GM13976 (cell line): ENCODE results near the gene DTWD2.
"Not testable (repeated sequence)": the region's sequence is repeated elsewhere in the genome, so short reads cannot be mapped to it uniquely, and the experiment has no call there.

Source experiments
- DNase-seq: peaks from one replicate; pipeline ENCODE4 v3.0.0; 2012; ENCODE audit warnings: low spot score
- in situ Hi-C: fragments of 300-500 bp; cut with MboI; formaldehyde crosslinking; loops from one replicate; pipeline ENCODE4 v1.12.0; 2022; ENCODE audit warnings: low sequenced_read_pairs, mixed read lengths, inconsistent platforms; ENCODE audit not compliant: unreplicated experiment
- TF ChIP-seq, protein P1 (sequence below): IDR thresholded peaks from 2 replicates; pipeline ENCODE4 v1.5.1; 2012; ENCODE audit warnings: borderline replicate concordance, mild to moderate bottlenecking; ENCODE audit not compliant: insufficient read depth; ENCODE audit errors: extremely low read depth, missing control alignments, control extremely low read depth

Gene DTWD2

DNA sequence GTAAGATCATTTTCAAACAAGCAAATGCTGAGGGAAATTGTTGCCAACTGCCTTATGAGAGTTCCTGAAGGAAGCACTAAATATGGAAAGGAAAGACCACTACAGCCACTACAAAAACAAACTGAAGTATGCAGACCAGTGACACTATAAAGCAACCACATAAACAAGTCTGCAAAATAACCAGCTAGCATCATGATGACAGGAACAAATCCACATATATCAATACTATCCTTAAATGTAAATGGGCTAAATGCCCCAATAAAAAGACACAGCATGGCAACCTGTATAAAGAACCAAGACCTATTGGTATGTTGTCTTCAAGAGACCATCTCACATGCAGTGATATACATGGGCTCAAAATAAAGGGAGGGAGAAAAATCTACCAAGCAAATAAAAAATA is 113.2 kb downstream of the DTWD2 start:
- in situ Hi-C loops: no loop called here
- TF ChIP-seq, protein P1, sequence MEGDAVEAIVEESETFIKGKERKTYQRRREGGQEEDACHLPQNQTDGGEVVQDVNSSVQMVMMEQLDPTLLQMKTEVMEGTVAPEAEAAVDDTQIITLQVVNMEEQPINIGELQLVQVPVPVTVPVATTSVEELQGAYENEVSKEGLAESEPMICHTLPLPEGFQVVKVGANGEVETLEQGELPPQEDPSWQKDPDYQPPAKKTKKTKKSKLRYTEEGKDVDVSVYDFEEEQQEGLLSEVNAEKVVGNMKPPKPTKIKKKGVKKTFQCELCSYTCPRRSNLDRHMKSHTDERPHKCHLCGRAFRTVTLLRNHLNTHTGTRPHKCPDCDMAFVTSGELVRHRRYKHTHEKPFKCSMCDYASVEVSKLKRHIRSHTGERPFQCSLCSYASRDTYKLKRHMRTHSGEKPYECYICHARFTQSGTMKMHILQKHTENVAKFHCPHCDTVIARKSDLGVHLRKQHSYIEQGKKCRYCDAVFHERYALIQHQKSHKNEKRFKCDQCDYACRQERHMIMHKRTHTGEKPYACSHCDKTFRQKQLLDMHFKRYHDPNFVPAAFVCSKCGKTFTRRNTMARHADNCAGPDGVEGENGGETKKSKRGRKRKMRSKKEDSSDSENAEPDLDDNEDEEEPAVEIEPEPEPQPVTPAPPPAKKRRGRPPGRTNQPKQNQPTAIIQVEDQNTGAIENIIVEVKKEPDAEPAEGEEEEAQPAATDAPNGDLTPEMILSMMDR: no peak
- no peak for DNase-seq

DNA sequence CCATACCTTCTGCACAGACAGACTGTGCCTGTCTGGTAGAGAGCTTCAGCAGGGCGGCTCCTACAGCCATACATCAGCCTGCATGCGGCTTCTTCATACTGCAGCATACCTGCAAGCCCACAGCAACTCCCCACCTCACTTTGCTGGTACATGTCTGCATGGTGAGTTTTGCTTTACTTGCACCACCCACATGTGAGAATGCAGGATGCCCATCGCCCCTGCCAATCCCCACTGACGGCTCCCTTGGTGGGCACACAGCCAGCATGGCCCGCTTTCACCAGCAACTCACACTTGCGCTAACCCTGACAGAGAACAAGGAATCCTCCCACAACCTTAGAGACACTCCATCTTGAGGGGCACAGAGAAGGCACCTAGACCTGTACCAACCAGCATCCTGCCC is 114.9 kb downstream of the DTWD2 start:
- TF ChIP-seq, protein P1: no peak
- in situ Hi-C loops: no loop called here
- DNase-seq: no peak

DNA sequence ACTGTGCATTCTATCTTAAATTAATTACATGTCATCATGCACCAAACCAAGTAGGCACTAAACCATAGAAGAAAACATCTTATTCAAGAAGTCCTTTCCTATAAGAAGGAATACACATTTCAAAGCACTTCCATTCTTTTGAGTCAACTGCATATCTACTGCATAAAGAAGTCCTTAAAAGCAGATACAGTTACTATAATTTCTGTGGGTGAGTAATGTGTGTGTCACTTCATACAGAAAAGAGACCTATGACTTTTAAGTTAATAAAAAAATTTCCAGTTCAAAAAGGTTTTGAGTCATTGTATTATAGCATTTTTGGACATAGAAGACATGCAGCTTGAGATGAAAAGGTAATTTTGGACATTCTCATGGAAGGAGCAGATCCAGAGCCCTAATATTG is 125.0 kb downstream of the DTWD2 start:
- in situ Hi-C loops: no loop called here
- TF ChIP-seq, protein P1: no peak
- no peak for DNase-seq

DNA sequence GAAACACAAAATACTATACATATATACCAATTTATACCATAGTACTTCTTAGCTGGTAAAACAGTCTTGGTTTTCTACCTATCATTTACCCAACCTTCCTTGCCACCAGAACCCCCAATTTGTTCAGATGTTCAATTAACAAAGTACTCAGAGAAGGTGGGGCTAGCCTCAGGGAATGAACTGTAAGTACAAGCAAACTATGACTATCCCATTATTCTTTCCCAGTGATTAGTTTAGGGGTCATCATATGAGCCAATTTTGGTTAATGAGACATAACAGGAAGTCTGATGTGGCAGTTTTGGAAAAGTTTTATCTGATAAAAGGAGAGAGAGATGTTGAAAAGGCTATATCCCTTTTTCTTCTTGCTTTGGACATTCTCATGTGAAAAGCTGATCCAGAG is 125.8 kb downstream of the DTWD2 start:
- in situ Hi-C loops: no loop called here
- no peak for DNase-seq
- TF ChIP-seq, protein P1: no peak

DNA sequence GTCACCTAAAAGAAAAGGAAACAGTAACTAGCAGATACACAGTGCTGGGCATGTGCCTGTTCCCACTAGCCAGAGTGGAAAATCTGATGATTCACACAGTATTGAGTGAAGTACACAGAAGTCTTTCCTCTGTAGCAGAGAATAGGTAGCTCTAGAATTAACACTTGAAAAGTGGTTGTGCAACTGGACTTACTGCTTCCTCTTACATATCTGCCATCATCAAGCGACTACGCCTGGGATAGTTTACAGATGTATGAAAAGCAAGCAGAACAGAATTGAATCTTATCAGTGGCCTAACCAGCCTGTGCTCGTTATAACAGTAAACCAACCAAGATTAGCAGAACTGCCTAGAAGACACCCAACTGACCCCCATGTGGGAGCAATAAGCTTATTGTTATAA is 130.6 kb downstream of the DTWD2 start:
- no peak for DNase-seq
- TF ChIP-seq, protein P1: no peak
- in situ Hi-C loops: no loop called here

DNA sequence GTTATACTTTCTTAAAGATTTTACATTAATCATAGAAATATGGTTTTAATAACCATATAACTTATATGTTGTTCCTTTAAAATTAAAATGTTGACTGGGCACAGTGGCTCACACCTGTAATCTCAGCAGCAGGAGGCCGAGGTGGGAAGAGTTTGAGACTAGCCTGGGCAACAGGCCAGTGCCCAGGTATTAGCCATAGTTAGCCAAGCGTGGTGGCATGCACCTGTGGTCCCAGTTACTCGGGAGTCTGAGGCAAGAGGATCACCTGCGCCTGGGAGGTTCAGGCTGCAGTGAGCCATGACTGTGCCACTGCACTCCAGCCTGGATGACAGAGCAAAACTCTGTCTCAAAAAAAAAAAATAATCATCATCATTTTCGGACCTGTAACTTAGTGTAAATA is 133.5 kb downstream of the DTWD2 start:
- in situ Hi-C loops: no loop called here

DNA sequence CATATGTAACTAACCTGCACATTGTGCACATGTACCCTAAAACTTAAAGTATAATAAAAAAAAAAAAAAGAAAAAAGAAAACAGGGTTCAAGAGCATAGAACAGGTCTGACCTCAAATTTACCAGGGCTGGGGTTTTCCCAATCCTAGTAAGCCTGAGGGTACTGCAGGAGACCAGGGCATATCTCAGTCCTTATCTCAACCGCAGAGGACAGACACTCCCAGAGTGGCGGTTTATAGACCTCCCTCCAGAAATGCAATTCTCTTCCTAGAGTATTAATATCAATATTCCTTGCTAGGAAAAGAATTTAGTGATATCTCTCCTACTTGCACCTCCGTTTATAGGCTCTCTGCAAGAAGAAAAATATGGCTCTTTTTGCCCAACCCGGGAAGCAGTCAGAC is 136.6 kb downstream of the DTWD2 start:
- in situ Hi-C loops, DNase-seq: not testable (repeated sequence)

More for the DNA sequence above, 133.5 kb downstream of the DTWD2 start:
- no peak for DNase-seq
- TF ChIP-seq, protein P1: no peak

DNA sequence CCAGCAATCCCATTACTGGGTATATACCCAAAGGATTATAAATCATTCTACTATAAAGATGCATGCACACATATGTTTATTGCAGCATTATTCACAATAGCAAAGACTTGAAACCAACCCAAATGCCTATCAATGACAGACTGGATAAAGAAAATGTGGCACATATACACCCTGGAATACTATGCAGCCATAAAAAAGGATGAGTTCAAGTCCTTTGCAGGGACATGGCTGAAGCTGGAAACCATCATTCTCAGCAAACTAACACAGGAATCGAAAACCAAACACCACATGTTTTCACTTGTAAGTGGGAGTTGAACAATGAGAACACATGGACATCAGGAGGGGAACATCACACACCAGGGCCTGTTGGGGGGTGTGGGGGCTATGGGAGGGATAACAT is 138.8 kb downstream of the DTWD2 start:
- DNase-seq, in situ Hi-C loops: not testable (repeated sequence)
